GM19351 (cell line): ENCODE results near the gene CMTM8.

Experiments used
- ATAC-seq: cut with Tn5 transposase; IDR thresholded peaks from one replicate; pipeline ENCODE4 v1.9.1; 2021; ENCODE audit warnings: mild to moderate bottlenecking, moderate library complexity; ENCODE audit not compliant: unreplicated experiment

The CMTM8 gene

GRCh38 chr3:32405711-32406323 lies 167.3 kb downstream of the CMTM8 start:
- no peak for ATAC-seq

- no peak for ATAC-seq
Observed at GRCh38 chr3:32406486-32407408, 168.3 kb downstream of the CMTM8 start.

DNA sequence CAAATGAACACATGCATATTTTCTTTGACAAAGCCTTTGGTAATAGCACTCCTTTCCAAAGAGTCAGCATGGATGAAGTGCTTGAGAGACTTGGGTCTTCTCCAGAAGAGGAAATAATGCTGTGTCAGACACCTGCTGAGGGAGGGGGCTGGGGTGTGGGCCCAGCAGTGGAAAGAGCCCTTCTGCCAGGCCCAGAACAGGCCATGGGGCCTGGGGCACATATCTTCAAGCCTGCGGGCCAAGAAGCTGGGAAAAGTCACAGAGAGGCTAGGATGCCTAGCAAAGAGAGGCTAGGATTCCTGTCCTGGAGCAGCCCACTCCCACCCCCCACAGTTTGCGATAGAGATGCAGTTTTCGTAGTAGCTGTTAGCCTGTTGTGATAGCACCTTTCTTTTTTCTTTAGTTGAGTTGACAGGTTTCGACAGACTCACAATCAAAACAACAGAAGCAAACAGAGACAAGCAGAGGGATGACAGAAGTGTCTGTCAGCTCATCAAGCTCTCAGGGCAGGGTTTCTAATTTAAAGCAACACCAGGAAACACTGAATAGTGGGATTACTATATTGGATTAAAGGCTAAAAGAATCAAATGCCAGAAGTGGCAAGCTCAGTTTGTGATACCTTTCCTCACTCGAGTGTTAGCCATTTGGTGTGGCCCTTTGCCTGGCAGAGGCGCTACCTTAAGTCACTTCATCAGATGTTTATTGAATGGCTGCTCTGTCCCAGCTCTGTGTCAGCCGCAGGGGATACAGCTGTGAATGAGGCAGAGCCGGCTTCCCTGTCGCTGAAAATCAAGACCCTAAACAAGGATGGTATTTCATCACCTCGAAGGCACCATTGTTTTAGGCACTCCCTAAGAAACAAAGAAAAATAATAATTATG lies 172.1 kb downstream of the CMTM8 start:
- no peak for ATAC-seq

DNA sequence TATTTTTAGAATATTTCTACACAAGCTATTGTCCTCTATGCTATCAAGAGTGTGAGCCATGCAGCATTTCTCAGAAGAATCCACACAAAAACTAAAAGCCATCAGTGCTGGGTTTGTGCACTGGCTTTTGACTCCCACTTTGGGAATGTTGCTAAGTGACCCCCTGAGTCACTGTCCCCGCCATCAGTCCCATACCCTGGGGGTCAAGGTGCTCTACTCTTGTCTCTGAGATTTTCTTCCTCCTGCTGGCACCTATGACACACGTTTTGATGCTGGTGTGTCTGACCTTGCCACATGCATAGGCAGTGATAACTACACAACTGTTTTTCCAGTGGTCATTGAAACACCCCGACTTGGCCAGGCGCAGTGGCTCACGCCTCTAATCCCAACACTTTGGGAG lies 173.0 kb downstream of the CMTM8 start:
- no peak for ATAC-seq

DNA sequence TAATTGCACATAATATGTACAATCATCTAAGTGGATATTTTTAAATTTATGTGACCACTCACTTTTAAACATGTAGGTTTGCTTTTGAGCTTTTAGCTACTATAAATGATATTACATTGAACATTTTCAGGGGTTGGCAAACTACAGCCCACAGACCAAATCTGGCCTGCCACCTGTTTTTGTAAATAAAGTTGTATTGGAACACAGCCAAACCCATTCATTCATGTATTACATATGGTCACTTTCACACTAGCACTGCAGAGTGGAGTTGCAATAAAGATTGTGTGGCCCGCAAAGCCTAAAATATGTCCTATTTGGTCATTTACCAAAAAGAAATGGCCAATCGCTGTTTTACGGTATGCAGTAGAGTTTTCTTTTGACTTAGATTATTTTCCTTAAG lies 174.4 kb downstream of the CMTM8 start:
- no peak for ATAC-seq

DNA sequence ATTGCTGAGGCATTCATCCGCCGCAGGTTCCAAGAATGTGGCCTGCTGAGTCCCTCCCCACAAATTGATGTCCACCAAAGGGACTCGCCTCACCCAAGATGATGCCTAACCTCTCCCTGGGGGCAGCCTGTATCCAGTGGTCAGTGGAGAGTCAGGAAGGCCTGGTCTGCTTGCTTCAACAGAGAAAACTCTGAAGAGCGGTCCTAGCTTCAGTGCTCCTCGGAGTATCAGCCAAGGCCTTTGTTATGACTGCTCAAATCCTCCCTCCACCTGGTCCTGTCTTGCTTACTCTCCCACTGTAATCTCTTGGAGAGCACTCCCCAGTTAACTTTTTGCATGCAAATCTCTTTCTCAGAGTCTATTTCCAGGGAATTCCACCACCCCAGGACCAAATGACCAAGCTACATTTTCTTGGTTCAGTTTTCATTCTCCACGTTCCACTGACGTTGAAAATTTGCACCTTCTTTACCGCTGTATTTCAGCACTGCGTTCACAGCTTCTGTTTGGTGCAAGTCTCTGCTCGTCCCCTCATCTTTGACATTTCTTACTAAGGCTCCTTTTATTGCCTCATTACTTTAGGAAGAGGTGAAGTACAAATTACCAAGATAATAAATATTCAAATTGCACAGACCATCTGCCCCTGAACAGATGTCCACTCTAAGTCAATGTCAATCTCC lies 175.5 kb downstream of the CMTM8 start:
- ATAC-seq: no peak

- peak; percentile 62 for ATAC-seq
Observed at GRCh38 chr3:32414522-32415202, 176.2 kb downstream of the CMTM8 start.

DNA sequence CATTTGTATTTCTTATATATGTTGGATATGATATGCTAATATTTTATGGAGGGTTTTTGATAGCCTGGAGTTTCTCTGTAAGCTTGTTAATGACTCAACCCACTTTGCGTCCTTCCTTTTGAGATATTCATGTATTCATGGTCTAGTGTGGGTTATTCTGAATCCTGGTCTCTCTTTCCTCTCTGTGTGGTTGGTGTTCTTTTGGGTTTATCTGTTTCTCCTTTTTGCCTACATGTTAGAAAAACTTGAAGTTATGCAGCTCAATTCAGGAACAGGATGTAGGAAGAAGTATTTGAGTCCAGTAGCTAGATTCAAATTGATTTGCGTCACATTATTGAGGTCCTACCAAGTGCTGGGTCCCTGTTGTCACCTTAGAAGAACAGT lies 181.3 kb downstream of the CMTM8 start:
- ATAC-seq: no peak
